Stimulated activated CD8-positive, alpha-beta memory T cell treated with anti-CD3 and anti-CD28 coated beads, Interleukin-2, amount 100 ng/mL, for 48 hours (primary cell): ENCODE data around the gene PES1.
"Not testable (repeated sequence)": the region's sequence is repeated elsewhere in the genome, so short reads cannot be mapped to it uniquely, and the experiment has no call there.

Experiments
- DNase-seq, 2 donors: peaks; one replicate each; pipeline ENCODE4 v3.0.0-alpha.2; 2020; ENCODE audit warnings: low read depth in 2 of 2

PES1 gene

DNA sequence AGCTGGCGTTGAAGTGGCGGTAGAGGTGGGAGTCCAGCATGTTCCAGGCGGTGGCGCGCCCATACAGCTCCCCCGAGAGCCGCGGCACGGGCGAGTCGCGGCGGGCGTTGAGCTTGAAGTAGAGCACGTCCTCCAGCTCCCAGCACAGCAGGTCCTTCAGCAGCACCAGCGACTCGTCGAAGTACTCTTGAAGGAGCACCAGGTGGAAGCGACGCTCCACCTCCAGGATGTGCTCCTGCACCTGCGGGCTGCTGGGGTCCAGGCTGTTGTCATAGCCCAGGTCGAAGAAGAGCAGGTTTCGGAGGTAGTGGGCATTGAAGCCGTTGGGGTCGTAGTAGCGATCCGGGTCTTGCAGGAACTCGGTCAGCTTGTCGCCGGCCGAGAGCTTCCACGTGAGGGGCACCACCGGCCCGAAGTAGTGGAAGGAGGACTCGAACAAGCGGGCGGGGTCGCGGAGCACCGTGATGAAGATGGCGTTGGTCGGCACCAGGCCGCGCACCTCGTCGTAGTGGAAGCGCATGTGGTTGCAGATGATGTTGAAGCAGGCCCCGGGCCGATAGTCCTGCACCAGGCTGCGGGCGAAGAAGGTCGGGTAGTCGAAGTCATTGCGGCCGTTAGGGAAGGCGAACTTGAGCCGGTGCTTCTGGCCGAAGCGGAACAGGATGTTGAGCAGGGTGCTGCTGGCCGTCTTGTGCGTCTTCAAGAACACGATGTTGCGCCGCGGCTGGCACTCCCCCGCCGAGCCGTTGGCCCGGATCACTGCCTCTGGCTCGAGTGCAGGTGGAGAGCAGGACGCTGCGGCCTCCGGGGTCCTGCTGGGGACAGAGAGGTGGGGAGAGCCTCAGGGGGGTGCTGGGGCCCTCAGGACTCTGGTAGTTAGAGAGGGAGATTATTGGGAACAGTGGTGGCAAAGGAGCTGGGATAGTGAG, 36.2 kb downstream of the PES1 start:
- DNase-seq, result no peak

DNA sequence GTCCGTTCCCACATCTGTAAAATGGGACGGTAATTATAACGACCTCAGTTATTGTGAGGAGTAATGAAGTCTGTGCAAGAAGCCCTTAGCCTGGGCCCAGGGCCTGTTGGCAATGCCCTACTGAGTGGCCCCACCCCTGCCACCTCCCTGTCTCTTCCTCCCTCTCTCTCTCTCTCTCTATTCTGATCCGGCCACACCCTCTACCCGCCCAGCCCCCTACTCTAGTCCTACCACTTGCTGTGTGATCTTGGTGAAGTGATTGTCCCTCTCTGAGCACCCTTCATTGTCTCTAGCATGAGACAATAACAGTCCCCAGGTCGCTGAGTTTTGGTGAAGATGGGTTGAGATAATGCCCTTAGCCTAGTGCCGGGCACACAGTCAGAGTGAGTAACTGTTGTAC, 37.7 kb downstream of the PES1 start:
- no peak for DNase-seq

DNA sequence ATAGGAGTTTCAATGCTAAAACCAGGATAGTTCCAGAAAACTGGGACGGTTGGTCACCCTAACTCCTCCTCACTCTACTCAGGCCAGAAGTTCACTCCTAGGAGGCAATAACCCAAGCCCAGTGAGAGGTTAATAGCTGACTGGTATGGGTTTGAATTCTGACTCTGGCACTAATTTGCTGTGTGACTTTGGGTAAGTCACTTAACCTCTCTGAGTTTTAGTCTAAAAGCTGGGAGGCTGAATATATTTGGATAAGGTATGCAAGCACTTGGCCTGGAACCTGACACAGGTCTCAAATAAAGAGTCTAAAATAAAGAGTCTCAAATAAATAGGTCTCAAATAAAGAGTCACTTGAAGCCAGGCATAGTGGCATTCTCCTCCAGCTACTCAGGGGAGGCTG, 39.0 kb downstream of the PES1 start:
- no peak for DNase-seq

DNA sequence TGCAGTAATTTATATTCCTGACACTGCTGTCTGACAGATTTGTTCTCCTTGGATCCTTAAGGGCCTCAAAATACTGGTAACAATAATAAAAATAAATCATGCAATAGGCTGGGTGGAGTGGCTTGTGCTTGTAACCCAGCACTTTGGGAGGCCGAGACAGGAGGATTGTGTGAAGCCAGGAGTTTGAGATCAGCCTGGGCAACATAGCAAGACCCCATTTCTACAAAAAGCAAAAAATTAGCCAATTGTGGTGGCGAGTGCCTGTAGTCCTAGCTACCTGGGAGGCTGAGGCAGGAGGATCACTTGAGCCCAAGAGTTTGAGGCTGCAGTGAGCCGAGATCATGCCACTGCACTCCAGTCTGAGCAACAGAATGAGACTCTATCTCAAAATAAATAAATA, 39.9 kb downstream of the PES1 start:
- DNase-seq, result not testable (repeated sequence)

DNA sequence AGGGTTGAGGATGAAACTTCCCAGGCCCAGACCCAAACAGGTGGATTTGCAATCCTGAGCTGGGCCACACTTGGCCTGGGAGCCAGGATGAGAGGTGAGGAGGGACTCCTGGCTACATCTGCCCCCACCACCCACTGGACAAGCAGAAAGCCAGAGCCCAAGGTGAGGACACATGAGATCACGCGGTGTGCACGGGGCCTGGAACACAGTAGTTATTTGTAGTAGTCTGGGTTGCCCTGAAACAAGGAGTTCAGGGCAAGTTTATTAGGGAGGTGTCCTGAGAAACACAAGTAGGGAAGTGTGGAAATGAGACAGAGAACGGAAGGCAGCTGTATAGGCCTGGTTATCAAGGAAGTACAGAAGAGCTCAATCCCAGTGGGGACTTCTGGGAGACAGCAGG, 44.5 kb downstream of the PES1 start:
- DNase-seq, result no peak

DNA sequence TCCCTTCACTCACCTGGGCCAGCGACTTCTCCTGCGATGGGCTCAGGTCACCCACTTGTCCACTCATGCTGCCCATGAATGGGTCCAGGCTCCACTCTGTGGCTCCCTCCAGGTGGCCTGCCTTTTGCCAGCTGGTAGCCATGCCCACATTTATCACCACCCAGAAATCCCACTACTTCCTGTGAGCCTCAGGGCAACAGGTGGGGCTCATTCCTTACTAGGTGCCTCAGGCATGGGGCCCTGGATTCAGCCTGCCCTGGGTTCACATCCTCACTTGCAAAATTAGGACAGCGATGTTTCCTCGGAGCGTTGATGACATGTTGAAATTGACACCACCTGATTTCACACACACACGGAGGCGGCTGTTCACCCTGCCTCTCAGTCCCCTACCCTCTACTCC, 45.1 kb downstream of the PES1 start, which contains the start of gene SEC14L6:
SEC14L6 (minus strand) TSS at position 126 of the 400 bp plus-strand sequence; CDS start at position 67, 59 bp downstream.
- DNase-seq, result no peak

DNA sequence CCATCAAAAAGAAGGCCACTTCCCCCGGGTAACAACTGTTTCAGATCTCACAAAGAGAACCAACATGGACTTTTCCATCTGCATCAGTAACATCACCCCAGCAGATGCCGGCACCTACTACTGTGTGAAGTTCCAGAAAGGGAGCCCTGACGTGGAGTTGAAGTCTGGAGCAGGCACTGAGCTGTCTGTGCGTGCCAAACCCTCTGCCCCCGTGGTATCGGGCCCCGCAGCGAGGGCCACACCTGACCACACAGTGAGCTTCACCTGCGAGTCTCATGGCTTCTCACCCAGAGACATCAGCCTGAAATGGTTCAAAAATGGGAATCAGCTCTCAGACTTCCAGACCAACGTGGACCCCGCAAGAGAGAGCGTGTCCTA, 48.9 kb downstream of the PES1 start:
- DNase-seq, result no peak

DNA sequence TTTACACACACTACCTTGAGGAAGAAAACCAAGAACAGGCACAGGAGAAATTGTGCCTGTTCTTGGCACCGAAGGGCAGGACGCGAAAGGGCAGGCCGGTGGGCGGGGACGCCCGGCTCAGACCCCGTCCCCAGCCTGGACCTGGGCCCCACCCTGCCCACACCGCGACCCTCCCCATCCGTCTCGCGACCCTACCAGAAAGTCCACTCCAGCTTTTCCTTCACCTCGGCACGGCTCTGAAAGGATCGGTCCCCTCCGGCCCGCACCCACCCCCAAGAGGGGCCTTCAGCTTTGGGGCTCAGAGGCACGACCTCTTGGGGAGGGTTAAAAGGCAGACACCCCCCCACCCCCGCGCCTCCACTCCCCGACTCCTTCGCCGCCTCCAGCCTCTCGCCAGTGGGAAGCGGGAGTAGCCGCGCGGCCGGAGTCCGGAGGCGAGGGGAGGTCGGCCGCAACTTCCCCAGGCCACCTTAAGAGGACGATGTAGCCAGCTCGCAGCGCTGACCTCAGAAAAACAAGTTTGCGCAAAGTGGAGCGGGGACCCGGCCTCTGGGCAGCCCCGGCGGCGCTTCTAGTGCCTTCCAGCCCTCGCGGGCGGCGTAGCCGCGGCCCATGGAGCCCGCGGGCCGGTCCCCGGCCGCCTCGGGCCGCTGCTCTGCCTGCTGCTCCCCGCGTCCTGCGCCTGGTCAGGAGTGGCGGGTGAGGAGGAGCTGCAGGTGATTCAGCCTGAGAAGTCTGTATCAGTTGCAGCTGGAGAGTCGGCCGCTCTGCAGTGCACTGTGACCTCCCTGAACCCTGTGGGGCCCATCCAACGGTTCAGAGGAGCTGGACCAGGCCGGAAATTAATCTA, 49.5 kb downstream of the PES1 start:
- no peak for DNase-seq

DNA sequence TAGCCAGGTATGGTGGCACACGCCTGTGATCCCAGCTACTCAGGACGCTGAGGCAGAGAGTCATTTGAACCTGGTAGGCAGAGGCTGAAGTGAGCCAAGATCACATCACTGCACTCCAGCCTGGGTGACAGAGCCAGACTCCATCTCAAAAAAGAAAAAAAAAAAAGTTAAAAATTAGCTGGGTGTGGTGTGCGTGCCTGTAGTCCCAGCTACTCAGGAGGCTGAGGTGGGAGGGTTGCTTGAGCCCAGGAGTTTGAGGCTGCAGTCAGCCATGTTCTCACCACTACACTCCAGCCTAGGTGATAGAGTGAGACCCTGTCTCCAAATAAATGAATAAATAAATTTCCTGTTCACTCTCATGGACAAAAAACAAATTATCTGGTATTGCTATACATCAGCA, 50.2 kb downstream of the PES1 start:
- not testable (repeated sequence) for DNase-seq

DNA sequence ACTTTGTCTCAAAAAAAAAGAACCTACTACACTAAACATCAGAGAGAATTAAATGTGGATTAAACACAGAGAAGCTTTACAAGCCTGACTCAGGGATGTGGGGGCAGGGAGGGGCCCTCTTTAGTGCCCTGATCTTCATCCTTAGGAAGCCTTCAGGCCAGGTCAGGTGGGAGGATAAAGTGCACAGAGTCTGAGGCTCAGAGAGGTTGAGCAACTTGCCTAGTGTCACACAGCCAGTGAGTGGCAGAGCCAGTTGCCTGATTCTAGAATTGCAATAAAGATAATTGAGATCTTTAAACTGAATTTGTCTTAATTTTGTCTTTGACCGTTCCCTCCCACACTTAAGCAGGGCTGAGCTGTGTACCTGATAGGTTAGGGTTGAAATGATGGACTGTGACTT, 52.3 kb downstream of the PES1 start:
- no peak for DNase-seq

DNA sequence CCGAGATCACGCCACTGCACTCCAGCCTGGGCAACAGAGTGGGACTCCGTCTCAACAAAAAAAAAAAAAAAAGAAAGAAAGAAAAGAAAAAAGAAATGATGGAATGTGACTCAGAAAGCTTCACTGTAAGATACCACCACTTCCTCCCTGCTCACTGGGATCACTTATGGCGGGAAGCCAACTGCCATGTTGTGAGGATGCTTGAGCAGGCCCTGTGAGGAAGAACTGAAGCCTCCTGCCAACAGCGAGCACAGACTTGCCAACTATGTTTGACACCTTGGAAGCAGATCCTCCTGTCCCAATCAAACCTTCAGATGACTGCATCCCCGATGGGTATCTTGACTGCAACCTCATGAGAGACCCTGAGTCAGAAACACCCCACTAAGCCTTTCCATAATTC, 53.4 kb downstream of the PES1 start:
- DNase-seq, result no peak

DNA sequence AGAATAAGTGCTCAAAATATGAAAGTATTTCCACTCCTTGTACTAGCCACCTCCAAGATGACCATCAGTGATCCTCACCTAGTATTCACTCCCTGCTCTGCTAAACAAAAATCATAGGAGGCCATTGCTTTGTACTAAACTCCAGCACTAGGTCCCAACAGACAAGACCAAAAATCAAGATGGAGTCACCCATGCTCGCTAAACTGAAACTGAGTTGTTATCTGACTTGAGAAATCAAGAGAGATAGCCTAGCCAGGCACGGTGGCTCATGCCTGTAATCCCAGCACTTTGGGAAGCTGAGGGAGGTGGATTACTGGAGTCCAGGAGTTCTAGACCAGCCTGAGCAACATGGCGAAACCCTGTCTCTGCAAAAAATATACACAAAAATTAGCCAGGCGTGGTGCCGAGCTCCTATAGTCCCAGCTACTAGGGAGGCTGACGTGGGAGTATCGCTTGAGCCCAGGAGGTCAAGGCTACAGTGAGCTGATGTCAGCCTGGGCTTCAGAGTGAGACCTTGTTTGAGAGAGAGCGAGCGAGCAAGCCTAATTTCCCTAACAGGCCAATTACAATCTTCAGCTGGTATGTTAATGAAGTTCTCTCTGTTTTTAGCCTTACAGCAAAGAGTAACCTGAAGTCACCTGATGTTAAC, 54.5 kb downstream of the PES1 start:
- no peak for DNase-seq

DNA sequence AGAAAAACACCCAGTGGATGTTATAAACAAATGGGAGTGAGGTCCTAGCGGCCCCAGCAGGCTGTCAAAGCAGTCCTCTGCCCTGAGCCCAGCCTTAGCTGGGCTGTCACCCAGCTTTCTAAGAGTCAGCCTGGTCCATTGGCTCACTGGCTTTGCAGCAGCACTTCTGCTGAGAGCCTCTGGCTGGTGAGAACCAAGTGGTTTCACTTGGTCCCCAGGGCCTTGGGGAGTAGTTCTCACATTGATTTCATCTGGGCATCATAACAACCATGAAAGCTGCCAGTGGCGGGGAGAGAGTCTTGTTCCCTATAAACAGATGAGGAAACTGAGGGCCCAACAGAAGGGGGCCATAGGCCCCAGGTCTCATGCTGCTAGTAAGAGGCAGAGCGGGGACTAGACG, 56.5 kb downstream of the PES1 start:
- no peak for DNase-seq

DNA sequence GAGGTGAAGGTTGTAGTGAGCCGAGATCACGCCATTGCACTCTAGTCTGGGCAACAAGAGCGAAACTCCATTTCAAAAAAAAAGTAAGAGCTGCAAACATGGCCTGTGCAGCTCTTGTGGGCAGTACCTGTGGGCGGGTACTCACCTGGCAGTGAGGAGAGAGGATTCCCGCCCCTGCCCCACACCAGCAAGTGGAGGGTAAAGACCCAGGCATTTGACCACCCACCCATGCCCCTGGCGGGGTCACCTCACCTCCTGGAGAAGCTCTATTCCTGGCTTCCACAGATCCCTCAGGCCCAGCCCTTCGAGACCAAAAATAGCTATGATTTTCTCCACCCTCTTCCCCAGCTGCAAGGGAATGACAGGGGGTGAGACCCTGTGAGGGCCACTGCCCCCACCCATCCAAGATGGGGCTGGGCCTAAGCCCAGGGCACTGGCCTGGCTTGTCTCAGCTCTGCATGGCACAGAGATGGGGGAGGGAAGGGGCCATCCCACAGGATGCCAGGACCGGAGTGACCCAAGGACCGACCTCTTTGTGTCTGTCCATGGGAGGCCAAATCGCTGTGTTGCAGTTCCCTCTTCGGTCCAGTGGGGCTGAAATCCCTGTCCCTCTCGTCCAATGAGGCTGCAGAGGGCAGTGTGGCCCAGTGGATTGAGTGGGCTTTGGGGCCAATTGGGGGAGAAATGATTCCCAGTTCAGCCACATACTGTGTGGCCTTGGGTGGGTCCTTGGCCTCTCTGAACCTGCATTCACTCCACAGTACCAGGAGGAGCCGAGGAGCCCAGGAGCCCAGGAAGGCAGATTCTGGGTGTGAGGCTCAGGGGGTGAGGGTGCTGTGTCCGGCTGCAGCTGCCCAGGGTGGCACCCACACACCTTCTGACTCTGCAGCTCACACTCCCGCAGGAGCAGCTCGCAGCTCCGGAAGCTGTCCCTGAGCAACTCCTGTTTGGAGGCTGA, 59.8 kb downstream of the PES1 start:
- DNase-seq, result no peak

DNA sequence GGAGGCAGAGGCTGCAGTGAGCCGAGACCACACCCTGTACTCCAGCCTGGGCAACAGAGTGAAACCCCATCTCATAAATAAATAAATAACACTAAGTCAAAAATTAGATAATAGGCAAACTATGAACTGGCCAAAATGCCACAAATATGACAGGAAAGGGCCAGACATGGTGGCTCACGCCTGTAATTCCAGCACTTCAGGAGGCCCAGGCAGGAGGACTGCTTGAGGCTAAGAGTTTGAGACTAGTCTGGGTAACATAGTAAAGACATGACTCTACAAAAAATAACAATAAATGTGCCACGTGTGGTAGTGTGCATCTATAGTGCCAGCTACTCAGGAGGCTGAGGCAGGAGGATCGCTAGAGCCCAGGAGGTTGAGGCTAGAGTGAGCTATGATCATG, 65.1 kb downstream of the PES1 start:
- no peak for DNase-seq
